ENCODE measurements around the gene SERINC5. TPM values are rescaled to one million over a fixed set of nuclear protein-coding genes. Genes with fewer than 3 reads are reported as not detected.
"Not testable (repeated sequence)": the region's sequence is repeated elsewhere in the genome, so short reads cannot be mapped to it uniquely, and the experiment has no call there.

Gene SERINC5
- total RNA-seq, 2 experiments from 2014 or later: 52.5 to 54.5 TPM

GRCh38 chr5:80119372-80119771 is 136.5 kb downstream of the SERINC5 start:
- ChIA-PET CTCF (interaction anchor here (0.9 to 2.0 kb wide), 3 partner anchors 21 to 136 kb away, joined by 3 to 9 read pairs (median 3); partner anchors contain the start of gene SERINC5), POLR2A (interaction anchor here (0.9 kb wide), 1 partner anchor 22 kb away, joined by 4 read pairs; no protein-coding TSS in a partner anchor)
- Mint-ChIP-seq H3K36me3 (ENCODE audit: low read depth) (peaks cover 49% of the 10 kb centered on the region), H3K4me3 (no peak overlapping the region), H3K4me1 (ENCODE audit: low read depth) (peaks cover 41% of the 10 kb centered on the region), H3K27me3 (ENCODE audit: low read depth) (no peaks in the 10 kb centered on the region), H3K27ac (no peak overlapping the region), H3K9me3 (ENCODE audit: insufficient read depth) (peaks cover 34% of the 10 kb centered on the region)
- DNase-seq (no peak), ATAC-seq (no peak)

- CTCF ChIA-PET: interaction anchor here (1.2 to 2.5 kb wide), 3 partner anchors 19 to 26 kb away, joined by 5 to 9 read pairs (median 5); no protein-coding TSS in a partner anchor
- Mint-ChIP-seq H3K27me3 (ENCODE audit: low read depth) (no peaks in the 10 kb centered on the region), H3K4me1 (ENCODE audit: low read depth) (peaks cover 35% of the 10 kb centered on the region), H3K36me3 (ENCODE audit: low read depth) (peaks cover 60% of the 10 kb centered on the region), H3K4me3 (no peak overlapping the region), H3K27ac (peak overlapping the region; percentile 53), H3K9me3 (ENCODE audit: insufficient read depth) (peaks cover 39% of the 10 kb centered on the region)
- ATAC-seq (peak; percentile 59), DNase-seq (peak; percentile 37)
- POLR2A ChIA-PET: interaction anchor here (0.8 kb wide), 1 partner anchor 9 kb away, joined by 3 read pairs; no protein-coding TSS in a partner anchor
These were observed 138.4 kb downstream of the SERINC5 start for GRCh38 chr5:80117446-80117845.

- H3K4me3 Mint-ChIP-seq: no peak overlapping the region
- POLR2A ChIA-PET: interaction anchor here (0.7 kb wide), 1 partner anchor 20 kb away, joined by 3 read pairs; no protein-coding TSS in a partner anchor
- H3K4me1 Mint-ChIP-seq (ENCODE audit: low read depth): peaks cover 35% of the 10 kb centered on the region
- H3K9me3 Mint-ChIP-seq (ENCODE audit: insufficient read depth): peaks cover 37% of the 10 kb centered on the region
- DNase-seq (no peak), ATAC-seq (no peak)
- CTCF ChIA-PET: interaction anchor here (1.2 to 2.5 kb wide), 3 partner anchors 9 to 25 kb away, joined by 4 to 9 read pairs (median 9); no protein-coding TSS in a partner anchor
- peaks cover 57% of the 10 kb centered on the region for H3K36me3 Mint-ChIP-seq (ENCODE audit: low read depth)
- H3K27ac Mint-ChIP-seq: peak overlapping the region; percentile 63
- H3K27me3 Mint-ChIP-seq (ENCODE audit: low read depth): no peaks in the 10 kb centered on the region
These were observed 139.4 kb downstream of the SERINC5 start for GRCh38 chr5:80116465-80116864.

GRCh38 chr5:80116000-80116399 is 139.8 kb downstream of the SERINC5 start:
- H3K27ac Mint-ChIP-seq: peak overlapping the region; percentile 63
- ChIA-PET POLR2A (no interaction called here), CTCF (interaction anchor here (1.2 to 2.5 kb wide), 3 partner anchors 10 to 24 kb away, joined by 4 to 9 read pairs (median 9); no protein-coding TSS in a partner anchor)
- H3K4me1 Mint-ChIP-seq (ENCODE audit: low read depth): peaks cover 35% of the 10 kb centered on the region
- no peak for DNase-seq
- no peaks in the 10 kb centered on the region for H3K27me3 Mint-ChIP-seq (ENCODE audit: low read depth)
- H3K9me3 Mint-ChIP-seq (ENCODE audit: insufficient read depth): peaks cover 36% of the 10 kb centered on the region
- no peak overlapping the region for H3K4me3 Mint-ChIP-seq
- H3K36me3 Mint-ChIP-seq (ENCODE audit: low read depth): peaks cover 57% of the 10 kb centered on the region
- ATAC-seq: no peak

DNA sequence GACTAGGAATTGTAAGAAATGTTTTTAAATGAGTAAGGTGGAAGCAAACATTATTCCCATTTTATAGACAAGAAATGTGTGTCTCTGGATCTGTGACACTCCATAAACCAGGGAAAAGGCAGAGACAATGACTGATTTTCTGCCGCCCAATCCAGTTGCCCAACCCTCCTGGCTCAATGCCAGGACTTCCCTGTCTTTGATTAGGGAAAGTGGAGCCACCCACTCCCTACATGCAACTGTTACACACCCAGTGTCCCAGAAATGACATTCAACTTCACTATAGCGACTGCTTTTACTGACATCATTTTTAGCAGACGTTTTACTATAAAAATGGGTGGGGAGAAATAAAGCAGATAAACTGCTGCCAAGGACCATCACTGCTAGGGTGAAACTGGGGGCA is 141.0 kb downstream of the SERINC5 start:
- Mint-ChIP-seq H3K36me3 (ENCODE audit: low read depth) (peaks cover 53% of the 10 kb centered on the region), H3K27ac (no peak overlapping the region), H3K9me3 (ENCODE audit: insufficient read depth) (peaks cover 33% of the 10 kb centered on the region), H3K4me3 (no peak overlapping the region), H3K4me1 (ENCODE audit: low read depth) (peaks cover 36% of the 10 kb centered on the region), H3K27me3 (ENCODE audit: low read depth) (no peaks in the 10 kb centered on the region)
- ChIA-PET POLR2A (no interaction called here), CTCF (no interaction called here)
- ATAC-seq (no peak), DNase-seq (no peak)

- Mint-ChIP-seq H3K36me3 (ENCODE audit: low read depth) (peaks cover 32% of the 10 kb centered on the region), H3K9me3 (ENCODE audit: insufficient read depth) (peaks cover 15% of the 10 kb centered on the region), H3K4me1 (ENCODE audit: low read depth) (peaks cover 14% of the 10 kb centered on the region)
- POLR2A ChIA-PET; CTCF ChIA-PET; DNase-seq; ATAC-seq; H3K4me3 Mint-ChIP-seq; H3K27me3 Mint-ChIP-seq (ENCODE audit: low read depth); H3K27ac Mint-ChIP-seq: not testable (repeated sequence)
These were observed 144.4 kb downstream of the SERINC5 start for GRCh38 chr5:80111376-80111990.

DNA sequence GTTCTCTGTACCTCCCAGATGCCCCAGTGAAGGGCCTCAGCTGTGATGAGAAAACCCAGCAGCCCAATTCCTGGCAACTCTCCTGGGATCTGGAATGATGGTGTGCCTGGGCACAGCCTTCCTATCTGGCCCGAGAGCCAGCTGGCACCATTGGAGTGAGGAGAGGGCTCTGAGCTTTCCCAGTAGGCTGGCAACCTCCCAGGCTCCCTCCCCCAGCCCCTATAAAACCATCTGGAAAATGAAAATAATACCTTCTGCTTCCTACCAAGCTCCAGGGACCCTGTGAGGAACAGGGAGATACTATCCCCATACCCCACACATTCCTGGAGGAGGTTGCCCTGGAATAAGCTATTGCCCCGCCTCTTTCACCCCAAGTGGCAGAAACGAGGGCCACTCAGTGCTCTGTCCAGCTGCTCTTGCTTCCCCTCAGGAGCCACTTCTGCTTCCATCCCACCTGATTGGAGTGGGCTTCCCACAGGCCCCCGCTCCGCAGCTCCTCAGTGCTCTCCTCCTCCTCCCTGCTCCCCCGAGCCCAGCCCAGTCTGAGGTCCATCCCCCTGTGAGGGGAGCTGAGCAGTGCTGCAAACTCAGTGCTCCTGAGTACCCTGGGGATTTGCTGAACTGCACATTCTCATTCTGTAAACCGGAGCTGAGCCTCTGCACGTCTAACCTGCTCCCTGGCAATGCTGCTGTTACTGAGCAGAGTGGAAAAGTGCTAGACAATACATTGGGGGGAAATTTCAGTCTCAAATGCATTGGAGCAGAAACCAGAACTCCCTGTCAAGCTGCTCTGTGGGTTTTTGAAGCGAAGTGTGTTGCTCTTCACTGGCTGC is 146.0 kb downstream of the SERINC5 start:
- H3K36me3 Mint-ChIP-seq (ENCODE audit: low read depth): peaks cover 18% of the 10 kb centered on the region
- H3K9me3 Mint-ChIP-seq (ENCODE audit: insufficient read depth): peaks cover 8% of the 10 kb centered on the region
- H3K27me3 Mint-ChIP-seq (ENCODE audit: low read depth): no peaks in the 10 kb centered on the region
- H3K27ac Mint-ChIP-seq: no peak overlapping the region
- H3K4me3 Mint-ChIP-seq: no peak overlapping the region
- CTCF ChIA-PET: interaction anchor here (0.8 to 1.4 kb wide), 4 partner anchors 11 to 95 kb away, joined by 3 to 4 read pairs (median 3); no protein-coding TSS in a partner anchor
- no peak for DNase-seq
- ATAC-seq: no peak
- POLR2A ChIA-PET: interaction anchor here (1.0 kb wide), 1 partner anchor 83 kb away, joined by 3 read pairs; no protein-coding TSS in a partner anchor
- peaks cover 9% of the 10 kb centered on the region for H3K4me1 Mint-ChIP-seq (ENCODE audit: low read depth)

DNA sequence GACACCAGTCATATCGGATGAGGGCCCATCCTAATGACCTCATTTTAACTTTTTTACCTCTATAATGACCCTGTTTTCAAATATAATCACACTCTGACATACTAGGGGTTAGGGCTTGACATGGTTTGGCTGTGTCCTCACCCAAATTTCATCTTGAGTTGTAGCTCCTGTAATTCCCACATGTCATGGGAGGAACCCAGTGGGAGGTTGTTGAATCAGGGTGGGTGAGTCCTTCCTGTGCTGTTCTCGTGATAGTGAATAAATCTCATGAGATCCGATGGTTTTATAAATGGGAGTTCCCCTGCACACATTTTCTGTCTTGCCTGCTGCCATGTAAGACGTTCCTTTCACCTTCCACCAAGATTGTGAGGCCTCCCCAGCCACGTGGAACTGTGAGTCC is 148.9 kb downstream of the SERINC5 start:
- Mint-ChIP-seq H3K27ac (no peak overlapping the region), H3K27me3 (ENCODE audit: low read depth) (no peaks in the 10 kb centered on the region), H3K9me3 (ENCODE audit: insufficient read depth) (no peaks in the 10 kb centered on the region), H3K4me1 (ENCODE audit: low read depth) (peaks cover 36% of the 10 kb centered on the region), H3K4me3 (no peak overlapping the region), H3K36me3 (ENCODE audit: low read depth) (peaks cover 2% of the 10 kb centered on the region)
- ChIA-PET POLR2A (no interaction called here), CTCF (no interaction called here)
- ATAC-seq (no peak), DNase-seq (no peak)

- H3K4me3 Mint-ChIP-seq: no peak overlapping the region
- no peak overlapping the region for H3K27ac Mint-ChIP-seq
- H3K9me3 Mint-ChIP-seq (ENCODE audit: insufficient read depth): no peaks in the 10 kb centered on the region
- ATAC-seq (no peak), DNase-seq (no peak)
- H3K36me3 Mint-ChIP-seq (ENCODE audit: low read depth): peaks cover 2% of the 10 kb centered on the region
- no peaks in the 10 kb centered on the region for H3K27me3 Mint-ChIP-seq (ENCODE audit: low read depth)
- ChIA-PET POLR2A (no interaction called here), CTCF (no interaction called here)
- H3K4me1 Mint-ChIP-seq (ENCODE audit: low read depth): peaks cover 44% of the 10 kb centered on the region
These were observed 150.0 kb downstream of the SERINC5 start for GRCh38 chr5:80105698-80106439.

DNA sequence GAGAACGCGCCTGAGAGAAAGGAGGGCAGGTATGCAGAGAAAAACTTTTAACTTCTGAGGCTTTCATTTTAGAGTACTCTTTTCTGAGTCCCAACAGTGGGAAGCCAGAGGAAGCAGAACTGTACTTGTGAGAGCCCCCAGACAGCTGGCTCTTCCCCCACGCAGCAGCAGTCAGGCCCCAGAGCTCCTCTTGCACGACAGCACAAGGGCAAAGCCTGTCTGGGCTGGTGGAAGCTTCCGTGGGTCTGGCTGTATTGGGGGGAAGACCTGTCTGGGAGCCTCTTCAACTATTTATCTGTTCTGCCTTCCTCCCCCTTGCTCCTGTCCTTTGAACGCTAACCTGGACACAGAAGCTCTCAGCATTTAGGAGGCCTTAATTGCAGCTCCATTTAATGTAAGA is 152.5 kb downstream of the SERINC5 start:
- Mint-ChIP-seq H3K27me3 (ENCODE audit: low read depth) (no peaks in the 10 kb centered on the region), H3K9me3 (ENCODE audit: insufficient read depth) (no peaks in the 10 kb centered on the region), H3K4me3 (no peak overlapping the region), H3K36me3 (ENCODE audit: low read depth) (peaks cover 2% of the 10 kb centered on the region), H3K27ac (peak overlapping the region; percentile 41), H3K4me1 (ENCODE audit: low read depth) (peaks cover 43% of the 10 kb centered on the region)
- DNase-seq (no peak), ATAC-seq (peak; percentile 44)
- POLR2A ChIA-PET: interaction anchor here (0.7 to 1.7 kb wide), 2 partner anchors 153 to 300 kb away, joined by 3 to 5 read pairs; partner anchors contain the start of gene SERINC5
- CTCF ChIA-PET: interaction anchor here (0.6 to 1.2 kb wide), 2 partner anchors 13 to 101 kb away, joined by 4 read pairs; no protein-coding TSS in a partner anchor

DNA sequence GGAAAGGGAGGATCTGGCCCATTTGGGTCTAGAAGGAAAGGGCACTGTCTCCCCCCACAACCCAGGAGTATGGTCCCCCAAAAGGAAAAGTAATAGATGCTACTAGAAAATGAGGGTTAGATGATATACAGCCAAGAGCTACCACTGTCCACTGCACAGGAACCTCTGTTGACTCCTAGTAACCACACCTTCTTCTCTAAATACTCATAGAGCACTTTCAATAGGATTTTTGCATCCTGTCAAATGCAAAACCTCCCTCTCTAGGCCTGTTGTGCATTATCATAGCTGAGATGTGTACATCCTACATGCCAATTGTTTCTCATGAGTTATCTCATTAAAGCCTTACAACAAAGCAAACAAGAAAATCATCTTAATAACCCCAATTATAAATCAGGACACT is 153.9 kb downstream of the SERINC5 start:
- Mint-ChIP-seq H3K27ac (peak overlapping the region; percentile 11), H3K36me3 (ENCODE audit: low read depth) (peaks cover 2% of the 10 kb centered on the region), H3K27me3 (ENCODE audit: low read depth) (no peaks in the 10 kb centered on the region), H3K4me1 (ENCODE audit: low read depth) (peaks cover 46% of the 10 kb centered on the region), H3K4me3 (no peak overlapping the region), H3K9me3 (ENCODE audit: insufficient read depth) (no peaks in the 10 kb centered on the region)
- ChIA-PET CTCF (interaction anchor here (0.6 to 1.6 kb wide), 4 partner anchors 10 to 205 kb away, joined by 3 to 9 read pairs (median 3); no protein-coding TSS in a partner anchor), POLR2A (no interaction called here)
- no peak for DNase-seq
- no peak for ATAC-seq
